HUES48 (cell line): Measurements from ENCODE around the gene NCAPD2.

ENCODE experiments used
- H3K27ac ChIP-seq: one replicate; pipeline ENCODE4 v1.7.0; 2013; ENCODE audit warnings: low read depth, low read length, inconsistent platforms
- H3K27me3 ChIP-seq: 2 replicates; pipeline ENCODE4 v1.6.1; 2013; ENCODE audit warnings: mild to moderate bottlenecking, low read length; ENCODE audit not compliant: control insufficient read depth, insufficient read depth
- H3K36me3 ChIP-seq: 2 replicates; pipeline ENCODE4 v1.6.1; 2013; ENCODE audit warnings: low read length; ENCODE audit not compliant: control insufficient read depth, insufficient read depth
- H3K4me1 ChIP-seq: 2 replicates; pipeline ENCODE4 v1.6.1; 2013; ENCODE audit warnings: mild to moderate bottlenecking, low read length; ENCODE audit not compliant: control insufficient read depth, insufficient read depth
- H3K4me3 ChIP-seq: 2 replicates; pipeline ENCODE4 v1.5.1; 2013; ENCODE audit warnings: mild to moderate bottlenecking, low read depth, low read length
- H3K9ac ChIP-seq: 2 replicates; pipeline ENCODE4 v1.6.1; 2013; ENCODE audit warnings: mild to moderate bottlenecking, low read depth, low read length, moderate library complexity
- H3K9me3 ChIP-seq: 2 replicates; pipeline ENCODE4 v1.6.1; 2013; ENCODE audit warnings: low read length; ENCODE audit not compliant: control insufficient read depth, insufficient read depth

Gene NCAPD2

GRCh38 chr12:6529291-6529737 lies 35.4 kb downstream of the NCAPD2 start:
- Histone ChIP-seq H3K4me1 (peaks cover 13% of the 10 kb centered on the region), H3K27me3 (no peaks in the 10 kb centered on the region), H3K9ac (no peak overlapping the region), H3K4me3 (no peak overlapping the region), H3K36me3 (peaks cover 82% of the 10 kb centered on the region), H3K9me3 (no peaks in the 10 kb centered on the region), H3K27ac (no peak overlapping the region)

DNA sequence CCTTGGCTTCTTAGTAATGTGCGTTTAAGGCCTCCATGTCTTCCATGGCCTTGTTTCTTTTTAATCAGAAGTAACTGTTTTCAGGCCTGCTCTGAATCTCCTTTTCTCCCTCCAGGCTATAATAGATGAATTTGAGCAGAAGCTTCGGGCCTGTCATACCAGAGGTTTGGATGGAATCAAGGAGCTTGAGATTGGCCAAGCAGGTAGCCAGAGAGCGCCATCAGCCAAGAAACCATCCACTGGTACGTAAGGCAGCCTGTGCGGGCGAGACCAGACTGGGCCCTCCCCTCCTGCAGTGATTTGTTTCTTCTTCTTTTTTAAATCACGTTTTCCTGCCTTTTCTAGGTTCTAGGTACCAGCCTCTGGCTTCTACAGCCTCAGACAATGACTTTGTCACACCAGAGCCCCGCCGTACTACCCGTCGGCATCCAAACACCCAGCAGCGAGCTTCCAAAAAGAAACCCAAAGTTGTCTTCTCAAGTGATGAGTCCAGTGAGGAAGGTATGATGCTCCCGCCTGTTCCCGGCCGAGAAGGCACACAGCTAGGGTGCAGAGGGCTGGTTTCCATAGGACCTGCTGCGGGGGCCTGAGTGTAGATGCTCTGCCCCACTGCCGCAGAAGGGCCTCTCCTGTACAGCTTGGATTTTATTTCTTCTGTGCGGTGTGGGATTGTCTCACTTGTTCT lies 36.8 kb downstream of the NCAPD2 start:
- Histone ChIP-seq H3K36me3 (peaks cover 74% of the 10 kb centered on the region), H3K4me3 (no peak overlapping the region), H3K4me1 (peaks cover 13% of the 10 kb centered on the region), H3K9me3 (no peaks in the 10 kb centered on the region), H3K27me3 (no peaks in the 10 kb centered on the region), H3K9ac (no peak overlapping the region), H3K27ac (no peak overlapping the region)

DNA sequence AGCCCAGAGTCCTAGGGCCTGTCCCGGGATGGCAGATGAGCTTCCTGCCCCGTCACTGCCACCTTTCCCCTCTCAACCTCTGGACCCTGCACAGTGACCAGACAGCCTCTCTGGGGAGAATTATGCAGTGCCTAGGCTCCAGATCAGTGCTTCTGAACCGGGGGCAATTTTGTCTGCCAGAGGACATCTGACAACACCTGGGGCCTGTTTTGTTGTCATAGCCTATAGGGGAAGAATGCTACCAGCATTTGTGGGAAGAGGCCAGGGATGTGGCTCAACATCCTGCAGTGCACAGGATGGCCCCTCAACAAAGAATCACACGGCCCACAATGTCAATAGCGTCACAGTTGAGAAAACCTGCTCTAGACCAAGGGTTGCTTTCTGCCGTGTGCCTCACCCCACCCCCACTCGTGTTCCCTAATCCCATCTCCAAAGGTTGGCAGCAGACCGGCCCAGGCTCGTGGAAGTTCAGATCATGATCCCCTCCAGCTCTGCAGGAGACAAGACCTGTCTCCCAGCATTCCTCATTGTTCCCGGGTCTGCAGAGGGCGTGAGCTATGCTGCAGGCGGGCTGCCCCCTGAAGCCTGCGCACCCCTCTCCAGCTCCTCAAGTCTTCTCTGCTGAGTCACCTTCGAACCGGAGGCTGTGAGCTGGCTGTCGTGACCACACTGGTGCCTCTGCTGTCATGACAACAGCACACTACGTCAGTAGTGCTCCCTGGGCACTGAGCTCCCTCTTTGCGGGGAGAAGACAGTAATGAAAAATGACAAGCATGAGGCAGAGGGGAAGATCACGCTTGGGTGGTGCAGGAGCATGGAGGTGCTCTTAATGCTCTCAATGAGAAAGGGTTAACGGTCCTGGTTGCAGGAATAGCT lies 38.4 kb downstream of the NCAPD2 start:
- Histone ChIP-seq H3K36me3 (peaks cover 74% of the 10 kb centered on the region), H3K27me3 (no peaks in the 10 kb centered on the region), H3K4me3 (peak overlapping the region; percentile 82), H3K27ac (peak overlapping the region; percentile 98), H3K9me3 (no peaks in the 10 kb centered on the region), H3K4me1 (peaks cover 13% of the 10 kb centered on the region), H3K9ac (peak overlapping the region; percentile 57)

- Histone ChIP-seq H3K4me1 (peaks cover 13% of the 10 kb centered on the region), H3K4me3 (peak overlapping the region; percentile 82), H3K9me3 (no peaks in the 10 kb centered on the region), H3K27ac (peak overlapping the region; percentile 98), H3K9ac (peak overlapping the region; percentile 98), H3K27me3 (no peaks in the 10 kb centered on the region), H3K36me3 (peaks cover 74% of the 10 kb centered on the region)
Observed at GRCh38 chr12:6532927-6533652, 39.2 kb downstream of the NCAPD2 start.

DNA sequence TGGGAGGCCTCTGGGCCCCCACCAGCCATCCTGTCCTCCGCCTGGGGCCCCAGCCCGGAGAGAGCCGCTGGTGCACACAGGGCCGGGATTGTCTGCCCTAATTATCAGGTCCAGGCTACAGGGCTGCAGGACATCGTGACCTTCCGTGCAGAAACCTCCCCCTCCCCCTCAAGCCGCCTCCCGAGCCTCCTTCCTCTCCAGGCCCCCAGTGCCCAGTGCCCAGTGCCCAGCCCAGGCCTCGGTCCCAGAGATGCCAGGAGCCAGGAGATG lies 39.7 kb downstream of the NCAPD2 start:
- H3K9ac ChIP-seq, result peak overlapping the region; percentile 98
- H3K4me1 ChIP-seq, result peaks cover 13% of the 10 kb centered on the region
- H3K27me3 ChIP-seq, result no peaks in the 10 kb centered on the region
- peak overlapping the region; percentile 82 for H3K4me3 ChIP-seq
- H3K9me3 ChIP-seq, result no peaks in the 10 kb centered on the region
- peaks cover 74% of the 10 kb centered on the region for H3K36me3 ChIP-seq
- H3K27ac ChIP-seq, result peak overlapping the region; percentile 98

DNA sequence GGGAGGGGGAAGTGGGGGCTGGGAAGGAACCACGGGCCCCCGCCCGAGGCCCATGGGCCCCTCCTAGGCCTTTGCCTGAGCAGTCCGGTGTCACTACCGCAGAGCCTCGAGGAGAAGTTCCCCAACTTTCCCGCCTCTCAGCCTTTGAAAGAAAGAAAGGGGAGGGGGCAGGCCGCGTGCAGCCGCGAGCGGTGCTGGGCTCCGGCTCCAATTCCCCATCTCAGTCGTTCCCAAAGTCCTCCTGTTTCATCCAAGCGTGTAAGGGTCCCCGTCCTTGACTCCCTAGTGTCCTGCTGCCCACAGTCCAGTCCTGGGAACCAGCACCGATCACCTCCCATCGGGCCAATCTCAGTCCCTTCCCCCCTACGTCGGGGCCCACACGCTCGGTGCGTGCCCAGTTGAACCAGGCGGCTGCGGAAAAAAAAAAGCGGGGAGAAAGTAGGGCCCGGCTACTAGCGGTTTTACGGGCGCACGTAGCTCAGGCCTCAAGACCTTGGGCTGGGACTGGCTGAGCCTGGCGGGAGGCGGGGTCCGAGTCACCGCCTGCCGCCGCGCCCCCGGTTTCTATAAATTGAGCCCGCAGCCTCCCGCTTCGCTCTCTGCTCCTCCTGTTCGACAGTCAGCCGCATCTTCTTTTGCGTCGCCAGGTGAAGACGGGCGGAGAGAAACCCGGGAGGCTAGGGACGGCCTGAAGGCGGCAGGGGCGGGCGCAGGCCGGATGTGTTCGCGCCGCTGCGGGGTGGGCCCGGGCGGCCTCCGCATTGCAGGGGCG lies 40.2 kb downstream of the NCAPD2 start, which contains the start of gene GAPDH:
GAPDH (plus strand) TSS at position 595 of the 772 bp plus-strand sequence. CDS start 316 bp downstream, outside the sequence.
- H3K4me3 ChIP-seq, result peak within 1 kb of the TSS; percentile 82
- H3K9ac ChIP-seq, result peak within 1 kb of the TSS; percentile 98
- H3K27ac ChIP-seq, result peak within 1 kb of the TSS; percentile 98
- peaks cover 13% of the 10 kb centered on the region for H3K4me1 ChIP-seq
- H3K36me3 ChIP-seq, result peaks cover 71% of the 10 kb centered on the region
- H3K9me3 ChIP-seq, result no peaks in the 10 kb centered on the region
- no peaks in the 10 kb centered on the region for H3K27me3 ChIP-seq

DNA sequence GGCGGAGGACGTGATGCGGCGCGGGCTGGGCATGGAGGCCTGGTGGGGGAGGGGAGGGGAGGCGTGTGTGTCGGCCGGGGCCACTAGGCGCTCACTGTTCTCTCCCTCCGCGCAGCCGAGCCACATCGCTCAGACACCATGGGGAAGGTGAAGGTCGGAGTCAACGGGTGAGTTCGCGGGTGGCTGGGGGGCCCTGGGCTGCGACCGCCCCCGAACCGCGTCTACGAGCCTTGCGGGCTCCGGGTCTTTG lies 40.7 kb downstream of the NCAPD2 start:
- peak overlapping the region; percentile 82 for H3K4me3 ChIP-seq
- H3K27me3 ChIP-seq, result no peaks in the 10 kb centered on the region
- peak overlapping the region; percentile 98 for H3K9ac ChIP-seq
- peaks cover 66% of the 10 kb centered on the region for H3K36me3 ChIP-seq
- no peaks in the 10 kb centered on the region for H3K9me3 ChIP-seq
- peaks cover 13% of the 10 kb centered on the region for H3K4me1 ChIP-seq
- H3K27ac ChIP-seq, result peak overlapping the region; percentile 98

DNA sequence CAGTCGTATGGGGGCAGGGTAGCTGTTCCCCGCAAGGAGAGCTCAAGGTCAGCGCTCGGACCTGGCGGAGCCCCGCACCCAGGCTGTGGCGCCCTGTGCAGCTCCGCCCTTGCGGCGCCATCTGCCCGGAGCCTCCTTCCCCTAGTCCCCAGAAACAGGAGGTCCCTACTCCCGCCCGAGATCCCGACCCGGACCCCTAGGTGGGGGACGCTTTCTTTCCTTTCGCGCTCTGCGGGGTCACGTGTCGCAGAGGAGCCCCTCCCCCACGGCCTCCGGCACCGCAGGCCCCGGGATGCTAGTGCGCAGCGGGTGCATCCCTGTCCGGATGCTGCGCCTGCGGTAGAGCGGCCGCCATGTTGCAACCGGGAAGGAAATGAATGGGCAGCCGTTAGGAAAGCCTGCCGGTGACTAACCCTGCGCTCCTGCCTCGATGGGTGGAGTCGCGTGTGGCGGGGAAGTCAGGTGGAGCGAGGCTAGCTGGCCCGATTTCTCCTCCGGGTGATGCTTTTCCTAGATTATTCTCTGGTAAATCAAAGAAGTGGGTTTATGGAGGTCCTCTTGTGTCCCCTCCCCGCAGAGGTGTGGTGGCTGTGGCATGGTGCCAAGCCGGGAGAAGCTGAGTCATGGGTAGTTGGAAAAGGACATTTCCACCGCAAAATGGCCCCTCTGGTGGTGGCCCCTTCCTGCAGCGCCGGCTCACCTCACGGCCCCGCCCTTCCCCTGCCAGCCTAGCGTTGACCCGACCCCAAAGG lies 41.2 kb downstream of the NCAPD2 start:
- Histone ChIP-seq H3K4me3 (peak overlapping the region; percentile 82), H3K36me3 (peaks cover 61% of the 10 kb centered on the region), H3K9me3 (no peaks in the 10 kb centered on the region), H3K4me1 (peaks cover 17% of the 10 kb centered on the region), H3K27me3 (no peaks in the 10 kb centered on the region), H3K27ac (peak overlapping the region; percentile 98), H3K9ac (peak overlapping the region; percentile 98)

GRCh38 chr12:6535697-6535946 lies 41.7 kb downstream of the NCAPD2 start:
- H3K27ac ChIP-seq, result peak overlapping the region; percentile 98
- peak overlapping the region; percentile 98 for H3K9ac ChIP-seq
- H3K4me1 ChIP-seq, result peaks cover 22% of the 10 kb centered on the region
- peak overlapping the region; percentile 82 for H3K4me3 ChIP-seq
- no peaks in the 10 kb centered on the region for H3K27me3 ChIP-seq
- H3K36me3 ChIP-seq, result peaks cover 56% of the 10 kb centered on the region
- no peaks in the 10 kb centered on the region for H3K9me3 ChIP-seq
